ENCODE results near the gene SLC5A11.
"Not testable (repeated sequence)": the region's sequence is repeated elsewhere in the genome, so short reads cannot be mapped to it uniquely, and the experiment has no call there.

The SLC5A11 gene

GRCh38 chr16:24856871-24857270 lies 11.1 kb downstream of the SLC5A11 start:
- DNase-seq (ENCODE audit: low read depth in 1 of 2, low spot score in 1 of 2) = not testable (repeated sequence)

- peak in 1 of 2 donors; percentile 10 for DNase-seq (ENCODE audit: low read depth in 1 of 2, low spot score in 1 of 2)
These were observed 12.7 kb downstream of the SLC5A11 start for GRCh38 chr16:24858219-24859041.

GRCh38 chr16:24861461-24861860 lies 15.7 kb downstream of the SLC5A11 start:
- DNase-seq (ENCODE audit: low read depth in 1 of 2, low spot score in 1 of 2) = no peak

- DNase-seq (ENCODE audit: low read depth in 1 of 2, low spot score in 1 of 2) = no peak
These were observed 18.0 kb downstream of the SLC5A11 start for GRCh38 chr16:24863582-24864437.

- DNase-seq (ENCODE audit: low read depth in 1 of 2, low spot score in 1 of 2) = no peak
These were observed 23.3 kb downstream of the SLC5A11 start for GRCh38 chr16:24869033-24869432.

- DNase-seq (ENCODE audit: low read depth in 1 of 2, low spot score in 1 of 2) = no peak
These were observed 26.1 kb downstream of the SLC5A11 start for GRCh38 chr16:24871891-24872290.

- DNase-seq (ENCODE audit: low read depth in 1 of 2, low spot score in 1 of 2) = no peak
These were observed 27.3 kb downstream of the SLC5A11 start for GRCh38 chr16:24873028-24873427.

GRCh38 chr16:24875466-24875865 lies 29.7 kb downstream of the SLC5A11 start:
- DNase-seq (ENCODE audit: low read depth in 1 of 2, low spot score in 1 of 2) = no peak

- no peak for DNase-seq (ENCODE audit: low read depth in 1 of 2, low spot score in 1 of 2)
These were observed 30.5 kb downstream of the SLC5A11 start for GRCh38 chr16:24876231-24876630.

- no peak for DNase-seq (ENCODE audit: low read depth in 1 of 2, low spot score in 1 of 2)
These were observed 33.9 kb downstream of the SLC5A11 start for GRCh38 chr16:24879684-24880083.

- DNase-seq (ENCODE audit: low read depth in 1 of 2, low spot score in 1 of 2) = no peak
These were observed 38.0 kb downstream of the SLC5A11 start for GRCh38 chr16:24883714-24884151.

GRCh38 chr16:24887472-24887871 lies 41.7 kb downstream of the SLC5A11 start:
- no peak for DNase-seq (ENCODE audit: low read depth in 1 of 2, low spot score in 1 of 2)

- no peak for DNase-seq (ENCODE audit: low read depth in 1 of 2, low spot score in 1 of 2)
These were observed 45.0 kb downstream of the SLC5A11 start for GRCh38 chr16:24890746-24891145.

GRCh38 chr16:24896439-24896838 lies 50.7 kb downstream of the SLC5A11 start:
- no peak for DNase-seq (ENCODE audit: low read depth in 1 of 2, low spot score in 1 of 2)

GRCh38 chr16:24897522-24897921 lies 51.8 kb downstream of the SLC5A11 start:
- DNase-seq (ENCODE audit: low read depth in 1 of 2, low spot score in 1 of 2) = not testable (repeated sequence)

- no peak for DNase-seq (ENCODE audit: low read depth in 1 of 2, low spot score in 1 of 2)
These were observed 54.5 kb downstream of the SLC5A11 start for GRCh38 chr16:24900230-24900629.

GRCh38 chr16:24906199-24906808 lies 60.5 kb downstream of the SLC5A11 start:
- no peak for DNase-seq (ENCODE audit: low read depth in 1 of 2, low spot score in 1 of 2)

- no peak for DNase-seq (ENCODE audit: low read depth in 1 of 2, low spot score in 1 of 2)
These were observed 61.1 kb downstream of the SLC5A11 start for GRCh38 chr16:24906901-24907300.

- DNase-seq (ENCODE audit: low read depth in 1 of 2, low spot score in 1 of 2) = no peak
These were observed 63.0 kb downstream of the SLC5A11 start for GRCh38 chr16:24908716-24909115.

- no peak for DNase-seq (ENCODE audit: low read depth in 1 of 2, low spot score in 1 of 2)
These were observed 64.1 kb downstream of the SLC5A11 start for GRCh38 chr16:24909856-24910255.

- no peak for DNase-seq (ENCODE audit: low read depth in 1 of 2, low spot score in 1 of 2)
These were observed 69.3 kb downstream of the SLC5A11 start for GRCh38 chr16:24915019-24915418.

GRCh38 chr16:24915576-24915975 lies 69.8 kb downstream of the SLC5A11 start:
- DNase-seq (ENCODE audit: low read depth in 1 of 2, low spot score in 1 of 2) = no peak

All from activated T-helper 1 cell treated with anti-CD3 and anti-CD28 coated beads, Interleukin-2, amount 50 U/mL, for 16 hours (primary cell).